CD4-positive, alpha-beta memory T cell (primary cell): Measurements from ENCODE around the gene GRM4. TPM values are rescaled to one million over a fixed set of nuclear protein-coding genes. Genes with fewer than 3 reads are reported as not detected.

Experiments
- CTCF ChIA-PET: fragments of 350-600 bp; sonication (Branson Sonifier 250); formaldehyde crosslinking; loops from one replicate; lab custom pipeline; 2021; ENCODE audit warnings: inconsistent platforms; ENCODE audit not compliant: partially characterized antibody; lab: Charles Lee
- POLR2A ChIA-PET: fragments of 350-600 bp; sonication (Branson Sonifier 250); formaldehyde crosslinking; loops from one replicate; lab custom pipeline; 2021; ENCODE audit not compliant: partially characterized antibody; lab: Charles Lee
- DNase-seq, 5 donors: peaks; one replicate each; pipeline versions ENCODE4 v3.0.0 to v3.0.0-alpha.2; 2020 to 2022; ENCODE audit warnings: mixed read lengths in 1 of 5
- H3K27ac ChIP-seq: one replicate; pipeline ENCODE4 v1.7.0; 2013; ENCODE audit warnings: low read depth, low read length
- H3K27me3 ChIP-seq: 2 replicates; pipeline ENCODE4 v1.7.0; 2013; ENCODE audit warnings: mild to moderate bottlenecking, low read length, moderate library complexity; ENCODE audit not compliant: insufficient read depth
- H3K36me3 ChIP-seq: 2 replicates; pipeline ENCODE4 v1.7.0; 2013; ENCODE audit warnings: mild to moderate bottlenecking, low read length, moderate library complexity; ENCODE audit not compliant: insufficient read depth
- H3K4me1 ChIP-seq: 2 replicates; pipeline ENCODE4 v1.7.0; 2013; ENCODE audit warnings: mild to moderate bottlenecking, low read length, moderate library complexity; ENCODE audit not compliant: insufficient read depth
- H3K4me3 ChIP-seq, 2 donors: one replicate each; pipeline ENCODE4 v1.7.0; 2013; ENCODE audit warnings: low read length in 2 of 2, mild to moderate bottlenecking in 1 of 2
- H3K9me3 ChIP-seq, 2 donors: one replicate each; pipeline ENCODE4 v1.7.0; 2013; ENCODE audit warnings: low read length in 2 of 2, control low read depth in 1 of 2; ENCODE audit not compliant: control insufficient read depth in 1 of 2
- H3K27ac Mint-ChIP-seq, 7 donors: one replicate each; pipeline ENCODE4 v1.8.0; 2020 to 2021; ENCODE audit warnings: mixed read lengths in 7 of 7, mild to moderate bottlenecking in 6 of 7, inconsistent platforms in 3 of 7, moderate library complexity in 3 of 7
- H3K27me3 Mint-ChIP-seq, 2 donors: one replicate each; pipeline ENCODE4 v1.8.0; 2020 to 2021; ENCODE audit warnings: mixed read lengths in 2 of 2
- H3K36me3 Mint-ChIP-seq, 2 donors: one replicate each; pipeline ENCODE4 v1.8.0; 2020 to 2021; ENCODE audit warnings: mixed read lengths in 2 of 2, inconsistent platforms in 1 of 2, mild to moderate bottlenecking in 1 of 2
- H3K4me1 Mint-ChIP-seq, 4 donors: one replicate each; pipeline ENCODE4 v1.8.0; 2020 to 2021; ENCODE audit warnings: mixed read lengths in 4 of 4, mild to moderate bottlenecking in 1 of 4
- H3K4me3 Mint-ChIP-seq, 8 donors: one replicate each; pipeline ENCODE4 v1.8.0; 2020 to 2021; ENCODE audit warnings: mixed read lengths in 8 of 8, mild to moderate bottlenecking in 7 of 8, moderate library complexity in 6 of 8, inconsistent platforms in 3 of 8
- H3K9me3 Mint-ChIP-seq, 8 donors: one replicate each; pipeline ENCODE4 v1.8.0; 2020 to 2021; ENCODE audit warnings: mixed read lengths in 8 of 8, mild to moderate bottlenecking in 5 of 8, inconsistent platforms in 3 of 8, moderate library complexity in 1 of 8
- intact Hi-C: fragments of 100-400 bp; cut with micrococcal nuclease; formaldehyde crosslinking; loops from one replicate; pipeline ENCODE4 v1.15.1; 2023
- polyA plus RNA-seq, 2 donors: library from polyadenylated mRNA; unstranded; fragments of 300-500 nt; fragmentation: Illumina TruSeq; gene quantifications; one replicate each; pipeline ENCODE4 v1.2.3, GENCODE V29; 2021
- total RNA-seq, 2 experiments: library from RNA; stranded (reverse); gene quantifications; one replicate each; pipeline ENCODE4 v1.2.3, GENCODE V29; 2021

The GRM4 gene
- total and polyA plus RNA-seq, 4 experiments from 2014 or later, result 0.09 TPM; not detected in 3

- DNase-seq, result no peak
Measured at GRCh38 chr6:34004706-34005105, 141.2 kb downstream of the GRM4 start.

GRCh38 chr6:34003962-34004361 is 141.9 kb downstream of the GRM4 start:
- H3K27ac ChIP-seq, result no peak overlapping the region
- no peak overlapping the region for H3K4me3 ChIP-seq
- H3K9me3 ChIP-seq, result no peaks in the 10 kb centered on the region
- H3K4me1 ChIP-seq, result no peaks in the 10 kb centered on the region
- intact Hi-C loops, result no loop called here
- ChIA-PET CTCF (no interaction called here), POLR2A (no interaction called here)
- Mint-ChIP-seq H3K36me3 (no peaks in the 10 kb centered on the region), H3K4me3 (no peak overlapping the region), H3K9me3 (peaks cover 0 to 4% (median 0%) of the 10 kb centered on the region in 8 donors), H3K27me3 (peaks cover 5% of the 10 kb centered on the region in 2 donors), H3K27ac (no peak overlapping the region), H3K4me1 (no peaks in the 10 kb centered on the region)
- DNase-seq, result no peak
- H3K27me3 ChIP-seq, result no peaks in the 10 kb centered on the region
- no peaks in the 10 kb centered on the region for H3K36me3 ChIP-seq

More at GRCh38 chr6:34004706-34005105, 141.2 kb downstream of the GRM4 start:
- Mint-ChIP-seq H3K27ac (no peak overlapping the region), H3K4me3 (no peak overlapping the region), H3K4me1 (no peaks in the 10 kb centered on the region), H3K27me3 (peaks cover 5 to 6% of the 10 kb centered on the region in 2 donors), H3K36me3 (no peaks in the 10 kb centered on the region), H3K9me3 (peaks cover 0 to 4% (median 0%) of the 10 kb centered on the region in 8 donors)
- ChIA-PET POLR2A (no interaction called here), CTCF (no interaction called here)
- no peak overlapping the region for H3K27ac ChIP-seq
- H3K9me3 ChIP-seq, result no peaks in the 10 kb centered on the region
- no peaks in the 10 kb centered on the region for H3K27me3 ChIP-seq
- no peaks in the 10 kb centered on the region for H3K36me3 ChIP-seq
- no peaks in the 10 kb centered on the region for H3K4me1 ChIP-seq
- intact Hi-C loops, result no loop called here
- H3K4me3 ChIP-seq, result no peak overlapping the region

DNA sequence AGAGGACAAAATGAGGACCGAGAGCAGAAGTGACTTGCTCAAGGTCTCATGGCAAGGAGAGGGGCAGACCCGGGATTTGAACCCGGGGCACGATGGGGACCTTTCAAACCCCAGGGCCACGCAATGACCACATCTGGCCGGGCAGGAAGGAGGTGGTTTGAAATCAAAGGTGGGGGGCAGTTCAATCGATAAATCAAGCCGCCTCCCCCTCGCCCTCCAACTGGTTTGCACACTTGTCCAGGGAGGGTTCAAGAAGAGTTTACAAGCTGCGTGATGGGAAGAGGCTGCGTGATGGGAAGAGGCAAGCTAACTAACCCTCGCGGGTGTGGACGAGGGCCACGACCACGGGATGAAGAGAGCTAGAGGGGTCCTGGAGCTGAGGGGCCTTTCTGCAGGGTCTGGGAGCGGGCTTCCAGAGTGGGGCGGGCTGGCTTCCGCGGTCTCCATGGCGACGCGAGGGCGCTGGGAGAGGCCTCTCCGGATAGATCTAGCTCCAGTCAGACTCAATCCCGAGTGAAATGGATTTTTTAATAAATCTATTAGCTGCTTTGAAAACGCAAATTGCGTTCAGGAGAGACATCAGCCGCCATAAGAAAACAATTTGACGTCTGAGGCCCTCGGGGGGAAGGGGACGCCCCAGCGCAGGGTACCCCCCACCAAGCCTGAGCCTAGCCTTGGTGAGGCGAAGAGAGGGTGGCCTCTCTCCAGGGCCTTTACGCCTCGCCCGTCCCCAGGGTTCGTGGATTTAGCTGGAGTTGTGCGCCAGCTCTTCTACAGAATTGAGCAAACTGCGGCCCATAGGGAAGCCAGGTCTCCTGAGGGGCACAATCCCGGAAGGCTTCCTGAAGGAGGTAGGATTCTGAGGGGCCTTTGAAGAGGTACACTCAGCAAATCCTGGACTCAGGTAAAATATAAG is 143.9 kb downstream of the GRM4 start:
- Histone ChIP-seq H3K4me1 (no peaks in the 10 kb centered on the region), H3K27ac (no peak overlapping the region), H3K36me3 (no peaks in the 10 kb centered on the region), H3K9me3 (no peaks in the 10 kb centered on the region), H3K4me3 (no peak overlapping the region), H3K27me3 (no peaks in the 10 kb centered on the region)
- Mint-ChIP-seq H3K36me3 (peaks cover 0 to 1% of the 10 kb centered on the region in 2 donors), H3K27me3 (peaks cover 0 to under 1% of the 10 kb centered on the region in 2 donors), H3K4me1 (no peaks in the 10 kb centered on the region), H3K9me3 (peaks cover 1 to 7% (median 3%) of the 10 kb centered on the region in 8 donors), H3K4me3 (no peak overlapping the region), H3K27ac (no peak overlapping the region)
- CTCF ChIA-PET, result interaction anchor here (1.2 kb wide), 1 partner anchor 25 kb away, joined by 3 read pairs; no protein-coding TSS in a partner anchor
- POLR2A ChIA-PET, result no interaction called here
- intact Hi-C loops, result no loop called here
- no peak for DNase-seq

DNA sequence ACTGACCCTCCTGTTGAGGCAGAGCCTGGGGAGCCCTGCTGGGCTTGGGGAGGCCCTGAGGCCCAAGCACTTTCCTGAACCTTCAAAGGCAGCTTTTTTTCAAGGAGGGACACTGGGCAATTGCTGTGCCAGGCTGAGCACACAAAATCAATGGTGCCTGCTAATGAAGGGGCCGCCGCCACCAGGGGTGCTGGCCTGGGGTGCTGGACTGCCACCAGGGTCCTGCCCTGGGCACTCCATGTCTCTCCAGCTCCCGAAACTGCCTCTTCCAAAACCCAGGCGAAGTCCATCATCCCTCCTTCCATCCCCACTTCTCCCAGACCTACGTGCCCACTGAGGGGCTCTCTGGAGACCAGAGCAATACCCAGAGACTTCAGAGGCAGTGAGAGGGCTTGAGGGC is 145.6 kb downstream of the GRM4 start:
- DNase-seq, result no peak
- Histone ChIP-seq H3K36me3 (no peaks in the 10 kb centered on the region), H3K4me1 (no peaks in the 10 kb centered on the region), H3K27ac (no peak overlapping the region), H3K4me3 (no peak overlapping the region), H3K9me3 (no peaks in the 10 kb centered on the region), H3K27me3 (no peaks in the 10 kb centered on the region)
- H3K36me3 Mint-ChIP-seq, result peaks cover 0 to 3% of the 10 kb centered on the region in 2 donors
- ChIA-PET POLR2A (no interaction called here), CTCF (interaction anchor here (2.0 kb wide), 1 partner anchor 25 kb away, joined by 5 read pairs; no protein-coding TSS in a partner anchor)
- H3K27ac Mint-ChIP-seq, result no peak overlapping the region
- H3K27me3 Mint-ChIP-seq, result peaks cover 0 to 2% of the 10 kb centered on the region in 2 donors
- no peaks in the 10 kb centered on the region for H3K4me1 Mint-ChIP-seq
- no peak overlapping the region for H3K4me3 Mint-ChIP-seq
- peaks cover 3 to 9% (median 6%) of the 10 kb centered on the region in 8 donors for H3K9me3 Mint-ChIP-seq
- intact Hi-C loops, result no loop called here

DNA sequence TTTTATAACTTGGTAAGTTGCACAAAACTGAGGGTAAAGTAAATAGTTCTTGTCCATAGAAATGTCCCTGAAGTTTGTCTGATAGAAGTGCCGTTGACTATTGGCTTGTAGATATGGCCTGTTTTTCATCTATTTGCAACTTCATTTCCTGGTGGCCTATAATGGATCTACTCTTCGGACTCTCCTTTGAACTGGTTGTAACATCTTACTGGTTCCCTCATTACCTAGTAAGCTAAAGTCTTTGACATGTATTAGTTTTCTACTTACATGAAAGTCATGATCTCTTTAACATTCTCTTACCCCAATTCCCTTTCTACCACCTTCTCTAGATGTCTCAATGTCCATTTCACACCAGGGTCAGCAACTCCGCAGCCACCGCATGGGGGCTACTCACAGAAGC is 146.3 kb downstream of the GRM4 start:
- POLR2A ChIA-PET, result no interaction called here
- Histone ChIP-seq H3K4me3 (no peak overlapping the region), H3K36me3 (no peaks in the 10 kb centered on the region), H3K9me3 (no peaks in the 10 kb centered on the region), H3K27ac (no peak overlapping the region), H3K4me1 (no peaks in the 10 kb centered on the region), H3K27me3 (no peaks in the 10 kb centered on the region)
- H3K27ac Mint-ChIP-seq, result no peak overlapping the region
- H3K4me3 Mint-ChIP-seq, result no peak overlapping the region
- H3K4me1 Mint-ChIP-seq, result no peaks in the 10 kb centered on the region
- CTCF ChIA-PET, result interaction anchor here (2.0 kb wide), 1 partner anchor 26 kb away, joined by 5 read pairs; no protein-coding TSS in a partner anchor
- H3K36me3 Mint-ChIP-seq, result peaks cover 0 to 3% of the 10 kb centered on the region in 2 donors
- peaks cover under 1 to 2% of the 10 kb centered on the region in 2 donors for H3K27me3 Mint-ChIP-seq
- no peak for DNase-seq
- intact Hi-C loops, result no loop called here
- peaks cover 3 to 9% (median 6%) of the 10 kb centered on the region in 8 donors for H3K9me3 Mint-ChIP-seq

- POLR2A ChIA-PET, result no interaction called here
Measured at GRCh38 chr6:33998660-33999059, 147.2 kb downstream of the GRM4 start.

GRCh38 chr6:33997265-33997664 is 148.6 kb downstream of the GRM4 start:
- Mint-ChIP-seq H3K9me3 (peaks cover 3 to 9% (median 5%) of the 10 kb centered on the region in 8 donors), H3K4me3 (no peak overlapping the region), H3K36me3 (peaks cover 0 to 3% of the 10 kb centered on the region in 2 donors), H3K27ac (no peak overlapping the region), H3K4me1 (no peaks in the 10 kb centered on the region), H3K27me3 (peaks cover 2 to 10% of the 10 kb centered on the region in 2 donors)
- Histone ChIP-seq H3K27me3 (no peaks in the 10 kb centered on the region), H3K9me3 (no peaks in the 10 kb centered on the region), H3K4me1 (no peaks in the 10 kb centered on the region), H3K4me3 (no peak overlapping the region), H3K36me3 (no peaks in the 10 kb centered on the region), H3K27ac (no peak overlapping the region)
- ChIA-PET CTCF (no interaction called here), POLR2A (no interaction called here)
- intact Hi-C loops, result no loop called here
- no peak for DNase-seq

More at GRCh38 chr6:33998660-33999059, 147.2 kb downstream of the GRM4 start:
- CTCF ChIA-PET, result no interaction called here
- Histone ChIP-seq H3K4me1 (no peaks in the 10 kb centered on the region), H3K27ac (no peak overlapping the region), H3K27me3 (no peaks in the 10 kb centered on the region), H3K4me3 (no peak overlapping the region), H3K36me3 (no peaks in the 10 kb centered on the region), H3K9me3 (no peaks in the 10 kb centered on the region)
- Mint-ChIP-seq H3K4me3 (no peak overlapping the region), H3K27ac (no peak overlapping the region), H3K36me3 (peaks cover 0 to 3% of the 10 kb centered on the region in 2 donors), H3K9me3 (peaks cover 3 to 9% (median 5%) of the 10 kb centered on the region in 8 donors), H3K4me1 (no peaks in the 10 kb centered on the region), H3K27me3 (peaks cover 2 to 5% of the 10 kb centered on the region in 2 donors)
- DNase-seq, result no peak
- intact Hi-C loops, result no loop called here
